GM18907 (cell line): ENCODE results near the gene TTC9B.
"Not testable (repeated sequence)": the region's sequence is repeated elsewhere in the genome, so short reads cannot be mapped to it uniquely, and the experiment has no call there.

Source experiments
- ATAC-seq: cut with Tn5 transposase; IDR thresholded peaks from one replicate; pipeline ENCODE4 v1.9.1; 2021; ENCODE audit warnings: mild to moderate bottlenecking, moderate library complexity; ENCODE audit not compliant: unreplicated experiment

TTC9B gene

GRCh38 chr19:40175820-40176219 is 42.4 kb downstream of the TTC9B start:
- ATAC-seq, result no peak

- no peak for ATAC-seq
These were observed 44.1 kb downstream of the TTC9B start for GRCh38 chr19:40174092-40174491.

GRCh38 chr19:40171293-40171692 is 46.9 kb downstream of the TTC9B start:
- not testable (repeated sequence) for ATAC-seq

- ATAC-seq, result not testable (repeated sequence)
These were observed 47.7 kb downstream of the TTC9B start for GRCh38 chr19:40170303-40170989.

- ATAC-seq, result not testable (repeated sequence)
These were observed 48.5 kb downstream of the TTC9B start for GRCh38 chr19:40169482-40170302.
